ENCODE measurements around the gene ACADM.
"Not testable (repeated sequence)": the region's sequence is repeated elsewhere in the genome, so short reads cannot be mapped to it uniquely, and the experiment has no call there.

ACADM gene

GRCh38 chr1:75794382-75794781 is 69.9 kb downstream of the ACADM start:
- DNase-seq (ENCODE audit: low read depth, low spot score) = no peak

- no peak for DNase-seq (ENCODE audit: low read depth, low spot score)
Measured at GRCh38 chr1:75795703-75796193, 71.2 kb downstream of the ACADM start.

GRCh38 chr1:75796376-75797272 is 72.1 kb downstream of the ACADM start, which contains the start of gene MSH4:
TSS of gene MSH4 (plus strand) at chr1:75796882. CDS start at chr1:75796986, 104 bp downstream.
- no peak for DNase-seq (ENCODE audit: low read depth, low spot score)

GRCh38 chr1:75797273-75797588 is 72.7 kb downstream of the ACADM start:
- DNase-seq (ENCODE audit: low read depth, low spot score) = no peak

GRCh38 chr1:75797606-75798216 is 73.2 kb downstream of the ACADM start:
- no peak for DNase-seq (ENCODE audit: low read depth, low spot score)

GRCh38 chr1:75801480-75801879 is 77.0 kb downstream of the ACADM start:
- not testable (repeated sequence) for DNase-seq (ENCODE audit: low read depth, low spot score)

- no peak for DNase-seq (ENCODE audit: low read depth, low spot score)
Measured at GRCh38 chr1:75808921-75809320, 84.4 kb downstream of the ACADM start.

GRCh38 chr1:75810113-75810512 is 85.6 kb downstream of the ACADM start:
- DNase-seq (ENCODE audit: low read depth, low spot score) = not testable (repeated sequence)

- DNase-seq (ENCODE audit: low read depth, low spot score) = no peak
Measured at GRCh38 chr1:75811211-75811981, 86.9 kb downstream of the ACADM start.

- DNase-seq (ENCODE audit: low read depth, low spot score) = no peak
Measured at GRCh38 chr1:75812065-75812464, 87.6 kb downstream of the ACADM start.

Measured in brain pericyte (primary cell).